Measurements from ENCODE around the gene SON. TPM values are rescaled to one million over a fixed set of nuclear protein-coding genes. Genes with fewer than 3 reads are reported as not detected.
"Not testable (repeated sequence)": the region's sequence is repeated elsewhere in the genome, so short reads cannot be mapped to it uniquely, and the experiment has no call there.

Gene SON, protein sequence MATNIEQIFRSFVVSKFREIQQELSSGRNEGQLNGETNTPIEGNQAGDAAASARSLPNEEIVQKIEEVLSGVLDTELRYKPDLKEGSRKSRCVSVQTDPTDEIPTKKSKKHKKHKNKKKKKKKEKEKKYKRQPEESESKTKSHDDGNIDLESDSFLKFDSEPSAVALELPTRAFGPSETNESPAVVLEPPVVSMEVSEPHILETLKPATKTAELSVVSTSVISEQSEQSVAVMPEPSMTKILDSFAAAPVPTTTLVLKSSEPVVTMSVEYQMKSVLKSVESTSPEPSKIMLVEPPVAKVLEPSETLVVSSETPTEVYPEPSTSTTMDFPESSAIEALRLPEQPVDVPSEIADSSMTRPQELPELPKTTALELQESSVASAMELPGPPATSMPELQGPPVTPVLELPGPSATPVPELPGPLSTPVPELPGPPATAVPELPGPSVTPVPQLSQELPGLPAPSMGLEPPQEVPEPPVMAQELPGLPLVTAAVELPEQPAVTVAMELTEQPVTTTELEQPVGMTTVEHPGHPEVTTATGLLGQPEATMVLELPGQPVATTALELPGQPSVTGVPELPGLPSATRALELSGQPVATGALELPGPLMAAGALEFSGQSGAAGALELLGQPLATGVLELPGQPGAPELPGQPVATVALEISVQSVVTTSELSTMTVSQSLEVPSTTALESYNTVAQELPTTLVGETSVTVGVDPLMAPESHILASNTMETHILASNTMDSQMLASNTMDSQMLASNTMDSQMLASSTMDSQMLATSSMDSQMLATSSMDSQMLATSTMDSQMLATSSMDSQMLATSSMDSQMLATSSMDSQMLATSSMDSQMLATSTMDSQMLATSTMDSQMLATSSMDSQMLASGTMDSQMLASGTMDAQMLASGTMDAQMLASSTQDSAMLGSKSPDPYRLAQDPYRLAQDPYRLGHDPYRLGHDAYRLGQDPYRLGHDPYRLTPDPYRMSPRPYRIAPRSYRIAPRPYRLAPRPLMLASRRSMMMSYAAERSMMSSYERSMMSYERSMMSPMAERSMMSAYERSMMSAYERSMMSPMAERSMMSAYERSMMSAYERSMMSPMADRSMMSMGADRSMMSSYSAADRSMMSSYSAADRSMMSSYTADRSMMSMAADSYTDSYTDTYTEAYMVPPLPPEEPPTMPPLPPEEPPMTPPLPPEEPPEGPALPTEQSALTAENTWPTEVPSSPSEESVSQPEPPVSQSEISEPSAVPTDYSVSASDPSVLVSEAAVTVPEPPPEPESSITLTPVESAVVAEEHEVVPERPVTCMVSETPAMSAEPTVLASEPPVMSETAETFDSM (N-terminal part only)
- 114 and 301 TPM in 2 replicates for total RNA-seq

DNA sequence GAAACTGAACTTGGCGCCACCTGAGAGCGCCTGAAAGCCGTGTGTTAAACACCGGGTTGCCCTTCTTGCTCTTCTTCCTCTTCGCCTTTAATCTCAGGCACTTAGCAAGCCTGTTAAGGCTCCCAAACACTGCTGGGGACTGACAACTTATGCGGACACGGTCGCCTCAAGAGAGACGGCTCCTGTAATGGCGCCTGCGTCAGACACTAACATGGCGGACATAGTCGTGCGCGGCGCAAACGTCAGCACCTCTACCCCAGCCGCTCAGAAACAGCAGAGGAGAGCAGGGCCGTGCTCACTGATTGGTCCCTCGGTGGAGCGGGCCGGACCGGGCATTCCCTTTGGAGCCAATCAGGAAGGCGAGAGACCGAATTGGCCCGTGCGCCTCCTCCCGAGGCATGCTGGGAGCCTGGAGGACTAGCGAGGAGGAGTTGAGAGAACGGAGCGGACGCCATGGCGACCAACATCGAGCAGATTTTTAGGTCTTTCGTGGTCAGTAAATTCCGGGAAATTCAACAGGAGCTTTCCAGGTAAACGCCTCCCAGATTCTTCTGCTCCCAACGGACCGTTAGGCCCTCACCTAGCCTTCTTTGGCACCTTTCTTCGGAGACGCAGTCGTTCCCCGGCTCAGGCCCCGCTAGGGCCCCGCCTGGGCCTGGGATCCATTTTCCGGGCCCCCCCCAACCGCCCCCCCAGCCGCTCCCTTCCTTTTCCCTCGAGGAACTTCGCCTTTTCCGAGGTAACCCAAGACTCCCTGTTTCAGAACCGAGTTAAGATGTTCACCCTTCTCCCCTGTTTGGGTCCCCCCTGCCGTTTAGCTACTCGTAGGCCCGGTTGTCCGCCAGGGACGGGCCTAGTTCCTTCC is at the start of gene SON:
Gene SON, plus strand, starts transcription at position 399 of the 865 bp plus-strand sequence. Its CDS starts 55 bp downstream, at position 454.
- peak; percentile 96 for DNase-seq (ENCODE audit: low read depth)

DNA sequence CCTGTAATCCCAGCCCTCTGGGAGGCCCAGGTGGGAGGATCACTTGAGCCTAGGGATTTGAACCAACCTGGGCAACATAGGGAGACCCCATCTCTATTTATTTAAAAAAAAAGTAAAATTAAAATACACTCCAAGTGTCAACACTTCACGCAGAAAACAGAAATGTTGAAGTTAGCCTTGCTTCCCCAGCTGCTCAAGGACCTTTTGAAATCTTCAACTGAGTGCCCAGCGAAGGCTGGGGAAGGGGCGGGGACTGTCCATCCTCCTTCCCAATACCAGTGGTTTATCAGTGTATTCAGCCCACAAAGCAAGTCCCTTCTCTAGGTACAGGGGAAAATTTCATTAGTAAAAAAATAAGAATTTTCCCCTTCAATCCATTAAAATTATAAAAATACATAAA is 49.1 kb upstream of the SON start:
- DNase-seq (ENCODE audit: low read depth): no peak

DNA sequence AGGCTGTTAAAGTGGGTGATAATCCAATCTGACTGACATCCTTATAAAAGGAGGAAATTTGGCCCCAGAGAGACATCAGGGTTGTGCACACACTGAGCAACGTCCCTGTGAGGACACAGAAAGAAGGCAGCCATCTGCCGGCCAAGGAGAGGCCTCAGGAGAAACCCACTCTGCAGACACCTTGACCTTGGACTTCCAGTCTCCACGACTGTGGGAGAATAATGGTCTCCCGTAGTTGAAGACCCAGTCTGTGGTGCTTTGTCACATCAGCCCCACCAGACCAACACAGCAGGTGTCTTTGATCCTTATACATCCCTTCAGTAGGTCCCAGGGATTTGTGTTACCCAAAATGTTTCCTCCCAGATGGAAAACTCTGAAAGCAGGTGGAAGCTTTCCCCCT is 47.1 kb upstream of the SON start:
- no peak for DNase-seq (ENCODE audit: low read depth)

DNA sequence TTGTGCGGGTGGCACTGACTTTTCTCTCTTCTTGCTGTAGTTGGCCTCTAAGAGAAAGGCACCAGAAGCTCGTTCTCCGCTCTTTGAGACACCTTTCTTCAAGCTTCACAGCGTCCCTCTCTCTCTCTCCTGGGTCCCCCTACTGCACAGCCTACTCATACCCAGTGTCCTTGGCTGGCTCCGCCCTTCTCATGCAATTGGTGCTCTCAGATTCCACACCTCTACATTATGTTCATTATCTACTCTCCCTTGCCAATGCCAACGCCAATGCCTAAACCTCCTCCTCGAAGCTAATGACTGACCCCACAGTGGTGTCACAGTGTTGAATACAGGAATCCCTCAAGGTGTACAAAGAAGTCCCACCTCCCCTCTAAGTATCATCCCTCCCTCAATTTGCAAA is 46.5 kb upstream of the SON start:
- no peak for DNase-seq (ENCODE audit: low read depth)

DNA sequence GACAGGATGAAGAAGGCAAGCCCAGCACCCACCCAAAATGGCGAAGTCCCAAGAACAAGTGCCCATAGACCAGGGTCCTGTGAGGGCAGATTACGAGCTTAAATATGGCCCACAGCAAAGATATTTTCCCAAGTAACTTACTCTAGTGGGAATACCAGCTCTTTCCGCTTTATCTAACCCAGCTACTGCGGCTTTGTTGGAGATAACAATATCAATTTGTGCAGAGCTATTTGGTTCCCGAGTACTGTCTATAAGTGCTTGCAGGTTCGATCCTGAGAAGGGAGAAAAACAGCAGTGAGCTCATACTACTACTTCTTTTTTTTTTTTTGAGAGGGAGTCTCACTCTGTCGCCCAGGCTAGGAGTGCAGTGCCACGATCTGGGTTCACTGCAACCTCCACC is 37.0 kb upstream of the SON start:
- no peak for DNase-seq (ENCODE audit: low read depth)

DNA sequence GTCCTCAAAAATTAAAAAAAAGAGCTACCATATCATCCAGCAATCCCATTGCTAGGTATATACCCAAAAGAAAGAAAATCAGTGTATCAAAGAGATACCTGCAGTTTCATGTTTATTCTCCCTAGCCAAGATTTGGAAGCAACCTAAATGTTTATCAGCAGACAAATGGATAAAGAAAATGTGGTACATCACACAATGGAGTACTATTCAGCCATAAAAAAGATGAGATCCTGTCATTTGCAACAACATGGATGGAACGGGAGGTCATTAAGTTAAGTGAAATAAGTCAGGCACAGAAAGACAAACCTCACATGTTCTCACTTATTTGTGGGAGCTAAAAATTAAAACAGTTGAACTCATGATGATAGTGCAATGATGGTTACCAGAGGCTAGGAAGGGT is 35.8 kb upstream of the SON start:
- DNase-seq (ENCODE audit: low read depth): not testable (repeated sequence)

DNA sequence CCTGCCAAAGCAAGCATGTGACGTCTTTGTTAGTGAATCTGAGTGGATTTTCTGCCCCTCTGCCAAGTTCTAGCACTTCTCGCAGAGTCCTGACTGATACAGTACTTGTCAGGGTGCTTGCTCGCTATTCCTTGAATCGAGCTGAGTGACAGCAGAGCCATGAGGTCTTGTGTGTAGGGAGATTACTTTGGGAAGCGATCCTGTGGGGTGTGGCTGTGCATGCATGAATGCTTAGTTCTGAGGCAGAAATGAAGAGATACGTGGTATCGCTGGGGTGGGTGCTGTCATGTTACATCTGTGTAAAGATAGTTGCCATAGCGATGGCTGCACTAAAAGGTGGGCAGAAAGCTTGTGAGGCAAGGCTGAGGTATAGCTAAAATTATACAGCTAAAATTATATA is 32.0 kb upstream of the SON start:
- no peak for DNase-seq (ENCODE audit: low read depth)

DNA sequence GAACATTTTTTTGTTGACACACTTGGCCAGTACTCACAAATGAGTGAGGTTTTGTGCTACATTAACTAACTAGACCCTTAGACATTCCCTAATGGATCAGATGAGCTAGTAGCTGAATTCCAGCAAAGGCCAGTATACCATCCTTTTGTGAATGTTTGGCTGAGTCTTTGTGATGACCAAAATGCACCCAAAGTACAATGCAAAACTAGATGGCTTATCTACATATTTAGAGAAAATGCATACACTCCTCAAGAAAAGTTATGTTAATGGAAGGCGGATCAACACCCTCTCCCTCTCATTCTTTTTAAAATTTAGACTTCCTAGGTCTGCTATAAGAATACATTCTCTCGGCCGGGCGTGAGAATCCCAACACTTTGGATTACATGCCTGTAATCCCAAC is 31.2 kb upstream of the SON start:
- no peak for DNase-seq (ENCODE audit: low read depth)

DNA sequence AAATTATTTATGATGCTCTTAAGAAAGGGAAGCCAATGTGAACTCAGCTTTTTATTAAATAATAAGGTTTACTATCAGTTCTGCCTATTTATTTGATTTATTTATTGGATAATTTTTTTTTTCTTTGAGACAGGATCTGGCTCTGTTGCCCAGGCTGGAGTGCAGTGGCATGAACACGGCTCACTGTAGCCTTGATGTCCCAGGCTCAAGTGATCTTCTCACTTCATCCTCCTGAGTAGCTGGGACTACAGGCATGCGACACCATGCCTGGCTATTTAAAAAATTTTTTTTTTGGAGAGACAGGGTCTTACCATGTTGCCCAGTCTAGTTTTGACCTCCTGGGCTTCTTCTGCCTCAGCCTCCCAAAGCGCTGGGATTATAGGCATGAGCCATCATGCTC is 30.4 kb upstream of the SON start:
- no peak for DNase-seq (ENCODE audit: low read depth)

DNA sequence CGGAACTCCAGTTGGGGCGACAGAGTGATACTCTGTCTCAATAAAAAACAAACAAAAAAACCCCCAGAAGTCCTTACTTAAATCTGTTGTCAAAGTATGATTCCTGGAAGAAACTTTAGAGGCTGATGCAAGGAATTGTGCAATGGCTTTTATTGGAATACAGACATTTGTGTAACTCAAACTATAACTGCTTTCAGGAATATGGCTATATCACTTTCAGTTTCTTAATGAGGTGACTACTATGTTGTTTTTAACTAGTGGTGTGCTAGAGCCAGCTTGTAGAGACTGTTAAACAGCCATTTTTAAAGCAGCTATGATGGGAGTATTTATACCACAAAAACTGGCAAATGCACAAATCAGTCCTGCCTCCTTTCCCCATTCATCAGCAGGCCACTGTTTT is 28.6 kb upstream of the SON start:
- peak; percentile 7 for DNase-seq (ENCODE audit: low read depth)

DNA sequence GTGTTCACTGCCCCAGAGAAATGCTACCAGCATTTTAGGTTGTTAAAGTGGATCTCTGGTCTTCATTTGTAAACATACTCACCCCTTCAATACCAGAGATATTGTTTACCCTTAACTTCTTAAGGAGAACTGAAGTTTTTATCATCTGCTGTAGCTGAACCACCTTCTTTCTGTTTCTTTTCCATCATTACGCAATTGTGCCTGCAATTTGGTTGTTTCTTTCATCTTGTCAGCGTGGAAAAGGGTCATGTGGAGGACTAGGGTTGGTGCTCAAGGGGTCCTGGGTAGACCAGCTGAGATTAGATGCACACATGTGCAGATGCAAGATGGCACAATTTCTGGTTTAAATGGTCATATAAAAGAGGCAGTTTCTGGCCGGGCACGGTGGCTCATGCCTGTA is 23.9 kb upstream of the SON start:
- no peak for DNase-seq (ENCODE audit: low read depth)

DNA sequence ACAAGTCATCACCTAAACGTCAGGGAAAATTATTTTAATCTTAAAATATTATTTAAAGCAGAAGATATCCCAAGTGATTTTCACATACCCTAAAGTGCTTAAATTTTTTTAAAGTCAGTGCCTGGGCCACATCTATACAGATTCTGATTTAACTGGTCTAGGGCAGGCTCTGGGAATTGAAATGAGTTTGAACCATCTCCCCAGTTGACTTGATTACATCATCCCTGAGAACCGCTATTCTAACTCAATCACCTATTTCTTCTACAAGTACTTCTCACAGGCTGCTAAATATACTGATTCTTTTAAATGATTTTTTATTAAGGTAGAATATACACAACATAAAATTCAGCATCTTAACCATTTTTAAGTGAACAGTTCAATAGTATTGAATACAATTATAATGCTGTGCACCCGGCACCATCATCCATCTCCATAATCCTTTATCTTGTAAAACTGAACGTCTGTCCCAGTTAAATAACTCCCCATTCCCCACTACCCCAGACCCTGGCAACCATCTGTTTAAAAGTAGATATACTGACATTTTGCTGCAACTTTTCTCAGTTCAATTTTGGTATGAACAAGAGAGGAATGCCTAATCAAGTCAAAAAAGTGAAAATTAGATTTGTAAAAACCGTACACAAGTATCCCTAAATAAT is 20.4 kb upstream of the SON start:
- no peak for DNase-seq (ENCODE audit: low read depth)

DNA sequence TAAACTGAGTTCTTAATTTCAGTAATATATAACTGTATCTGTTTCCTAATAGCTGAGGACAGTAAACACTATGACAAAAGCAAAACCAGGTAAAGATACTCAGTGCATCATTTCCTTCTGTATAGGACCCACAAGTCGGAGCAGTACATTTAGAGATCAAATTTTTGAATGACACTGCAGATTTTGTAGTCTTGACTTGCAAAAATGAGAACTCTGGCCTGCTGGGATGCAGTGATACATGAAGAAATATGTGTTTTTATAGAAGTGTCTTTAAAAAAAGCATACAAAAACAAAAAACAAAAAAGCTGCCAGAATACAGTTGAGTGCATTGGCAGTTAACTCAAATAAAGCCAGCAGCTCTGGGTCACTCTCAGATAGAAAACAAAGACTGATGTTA is 19.9 kb upstream of the SON start:
- no peak for DNase-seq (ENCODE audit: low read depth)

DNA sequence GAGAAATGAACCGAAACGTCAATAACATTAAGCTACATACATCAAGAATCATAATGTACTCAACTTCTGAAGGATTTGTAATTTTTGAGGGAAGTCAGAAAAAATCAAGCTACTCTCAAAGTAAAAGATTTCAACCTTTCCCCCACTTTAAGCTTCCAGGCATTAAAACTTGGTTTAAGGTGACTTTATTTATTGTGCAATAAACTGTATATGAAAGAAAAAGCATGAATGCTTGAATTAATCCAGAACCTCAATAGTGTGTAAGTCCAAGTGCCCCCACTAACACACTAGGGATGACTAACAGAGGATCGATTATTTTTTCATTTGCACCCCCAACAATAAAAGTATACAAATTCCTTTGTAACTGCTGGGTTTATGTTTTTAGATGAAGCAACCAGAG is 11.8 kb upstream of the SON start:
- no peak for DNase-seq (ENCODE audit: low read depth)

DNA sequence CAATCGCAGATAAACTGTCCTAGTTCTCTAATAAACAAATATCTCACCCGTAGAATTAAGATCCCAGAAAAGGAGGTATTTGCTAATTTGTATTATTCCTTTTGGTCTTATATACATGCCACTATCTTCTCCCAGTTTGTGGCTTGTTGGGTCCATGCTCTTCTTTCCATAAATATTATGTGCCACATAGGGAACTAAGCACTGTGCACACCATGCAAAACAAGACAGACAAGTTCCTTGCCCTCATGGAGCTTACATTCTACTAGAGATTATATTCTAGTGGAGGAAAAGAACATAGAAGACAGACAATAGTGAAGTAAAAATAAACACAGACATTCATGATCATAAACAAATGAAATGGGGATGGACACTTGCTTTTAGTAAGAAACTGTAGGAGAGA is 5.6 kb upstream of the SON start:
- no peak for DNase-seq (ENCODE audit: low read depth)

DNA sequence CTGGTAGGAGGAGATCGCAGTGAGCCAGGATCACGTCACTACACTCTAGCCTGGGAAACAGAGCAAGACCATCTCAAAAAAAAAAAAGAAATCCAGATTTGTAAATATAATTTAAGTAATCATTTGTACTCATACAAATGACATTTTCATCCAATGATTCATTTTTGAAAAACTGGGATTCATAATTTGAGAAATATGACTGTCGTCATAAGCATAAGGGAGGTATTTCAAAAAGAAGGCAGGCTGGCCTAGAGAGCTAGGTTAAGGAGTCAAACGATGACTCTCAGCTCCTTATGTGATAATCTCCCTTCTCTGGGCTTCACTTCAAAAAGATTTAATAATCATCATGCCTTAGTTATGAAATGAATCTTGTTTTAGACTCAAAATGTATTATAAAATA is 3.2 kb upstream of the SON start:
- no peak for DNase-seq (ENCODE audit: low read depth)

DNA sequence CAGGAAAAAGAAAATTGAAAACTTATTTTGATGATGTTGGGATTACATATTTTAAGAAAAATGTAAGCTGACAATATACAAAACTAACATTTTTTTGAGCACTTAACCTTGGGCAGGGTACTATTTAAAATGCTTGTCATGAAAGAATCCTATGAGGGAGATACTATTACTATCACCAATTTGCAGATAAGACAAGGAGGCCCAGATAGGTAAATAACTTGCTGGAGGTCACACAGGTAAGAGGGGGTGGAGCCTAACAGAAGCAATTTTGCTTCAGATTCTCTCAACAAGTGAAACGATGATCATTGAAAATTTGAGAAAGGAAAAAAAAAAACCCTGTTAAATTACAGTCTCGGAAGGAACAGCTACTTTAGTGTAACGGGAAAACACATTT is 2.1 kb upstream of the SON start:
- no peak for DNase-seq (ENCODE audit: low read depth)

DNA sequence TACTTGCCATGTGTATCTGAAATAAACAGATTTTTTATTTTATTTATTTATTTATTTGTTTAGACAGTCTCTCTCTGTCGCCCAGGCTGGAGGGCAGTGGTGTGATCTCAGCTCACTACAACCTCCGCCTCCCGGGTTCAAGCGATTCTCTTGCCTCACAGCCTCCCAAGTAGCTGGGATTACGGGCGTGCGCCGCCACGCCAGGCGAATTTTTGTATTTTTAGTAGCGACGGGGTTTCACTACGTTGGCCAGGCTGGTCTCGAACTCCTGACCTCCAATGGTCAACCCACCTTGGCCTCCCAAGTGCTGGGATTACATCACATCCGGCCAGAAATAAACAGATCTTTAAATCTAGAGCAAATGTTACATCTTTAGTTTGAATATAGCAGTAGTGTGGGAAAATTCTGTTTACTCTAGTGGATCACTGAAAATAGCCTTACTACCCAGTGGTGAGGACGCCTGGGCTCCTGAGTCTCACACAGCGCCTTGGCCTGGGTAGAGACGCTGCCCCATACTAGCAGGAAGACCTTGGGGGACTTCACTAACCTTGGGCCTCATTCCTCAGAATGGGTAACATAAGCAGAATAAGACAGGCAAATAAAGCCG is 1.6 kb upstream of the SON start:
- DNase-seq (ENCODE audit: low read depth): no peak

DNA sequence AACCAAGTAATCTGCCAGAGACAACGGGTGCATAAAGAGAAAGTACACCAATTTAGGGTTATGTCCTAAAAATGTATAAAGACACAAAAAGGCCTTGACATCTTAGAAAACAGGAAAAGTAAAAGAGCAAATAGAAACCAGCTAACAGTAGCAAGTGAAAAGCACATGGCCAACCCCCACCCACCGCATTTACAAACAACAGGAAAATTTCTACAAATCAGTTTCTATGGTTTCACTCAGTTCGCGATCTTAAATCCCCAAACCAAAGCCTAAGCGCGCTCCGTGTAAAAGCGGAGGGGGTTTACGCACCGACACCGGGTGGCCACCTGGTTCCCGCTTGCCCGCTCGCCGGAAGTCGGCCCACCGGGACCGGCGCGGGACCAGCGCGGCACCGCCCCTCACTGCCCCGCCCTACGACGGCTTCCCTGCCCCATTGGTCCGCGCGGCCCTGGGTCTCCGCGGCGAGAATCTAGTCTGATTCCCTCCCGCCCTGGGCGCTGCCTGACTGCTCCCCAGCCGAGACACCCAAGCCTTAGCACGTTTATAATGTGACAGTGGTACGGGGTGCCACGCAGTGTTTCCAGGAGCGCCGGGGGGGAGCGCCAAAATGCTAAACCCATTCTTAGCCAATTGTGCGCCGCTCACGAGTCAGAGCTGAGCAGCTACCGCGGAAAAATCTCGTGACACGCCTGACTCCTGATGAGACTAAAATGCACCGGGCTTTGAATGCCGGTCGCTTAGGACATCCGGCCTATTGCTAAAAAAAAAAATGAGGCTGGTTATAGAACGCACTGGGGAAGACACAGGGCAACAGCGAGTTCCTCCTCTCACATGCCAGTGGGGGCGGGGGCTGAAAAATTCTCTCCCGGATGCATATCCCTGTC is 840 bp upstream of the SON start, which contains the start of gene GART:
Gene GART, minus strand, starts transcription at position 362 of the 884 bp plus-strand sequence. CDS start 2,802 bp downstream, outside the sequence.
- peak; percentile 41 for DNase-seq (ENCODE audit: low read depth)
